Transverse colon (tissue), 4 donors: ENCODE data around the gene ERG. TPM values are rescaled to one million over a fixed set of nuclear protein-coding genes. Genes with fewer than 3 reads are reported as not detected.

ENCODE experiments used
- DNase-seq: peaks from one replicate; pipeline ENCODE4 v3.0.0-alpha.2; 2019
- H3K27ac ChIP-seq, 4 donors: fragments of 200-600 bp; sonication (generic); 2 replicates each; pipeline ENCODE4 v1.5.1; 2016 to 2018; ENCODE audit warnings: inconsistent platforms in 4 of 4
- H3K27me3 ChIP-seq: fragments of 200-600 bp; sonication (generic); 2 replicates; pipeline ENCODE4 v1.5.1; 2017; ENCODE audit warnings: inconsistent platforms
- H3K36me3 ChIP-seq, 4 donors: fragments of 200-600 bp; sonication (generic); 2 replicates each; pipeline ENCODE4 v1.5.1; 2017 to 2019; ENCODE audit warnings: inconsistent platforms in 4 of 4
- H3K4me1 ChIP-seq, 4 donors: fragments of 200-600 bp; sonication (generic); 2 replicates each; pipeline ENCODE4 v1.5.1; 2017 to 2020; ENCODE audit warnings: inconsistent platforms in 4 of 4
- H3K4me3 ChIP-seq, 4 donors: fragments of 200-600 bp; sonication (generic); 1 replicate in 1 of 4; 2 replicates in 3 of 4; pipeline versions ENCODE4 v1.5.1 to v1.6.1; 2017 to 2019; ENCODE audit warnings: inconsistent platforms in 4 of 4
- H3K9me3 ChIP-seq, 2 donors: fragments of 200-600 bp; sonication (generic); 2 replicates each; pipeline ENCODE4 v1.5.1; 2017 to 2019; ENCODE audit warnings: inconsistent platforms in 2 of 2
- CTCF ChIP-seq, 5 experiments: fragments of 200-600 bp in 3 of 5; fragments of 450-650 bp in 2 of 5; sonication (generic) in 3 of 5; IDR thresholded peaks; 1 replicate in 2 of 5; 2 replicates in 3 of 5; pipeline ENCODE4 v1.5.1; 2016 to 2017; ENCODE audit warnings: antibody characterized with exemption in 5 of 5, inconsistent platforms in 3 of 5, mild to moderate bottlenecking in 2 of 5, moderate library complexity in 1 of 5
- EP300 ChIP-seq: sonication (generic); formaldehyde crosslinking; IDR thresholded peaks from one replicate; pipeline ENCODE4 v1.6.1; 2017; ENCODE audit warnings: antibody characterized with exemption, low read depth
- POLR2A ChIP-seq: fragments of 450-650 bp; IDR thresholded peaks from one replicate; pipeline ENCODE4 v1.6.1; 2016; ENCODE audit warnings: antibody characterized with exemption, mild to moderate bottlenecking, moderate library complexity
- POLR2AphosphoS5 ChIP-seq, 3 donors: sonication (generic); formaldehyde crosslinking; IDR thresholded peaks; one replicate each; pipeline ENCODE4 v1.6.1; 2016; ENCODE audit warnings: antibody characterized with exemption in 3 of 3
- WGBS, 2 donors: methylation state at CpG; one replicate each; pipeline ENCODE4 v1.1.5; 2018; ENCODE audit warnings: low coverage in 1 of 2; 5-methylcytosine and 5-hydroxymethylcytosine counted together
- in situ Hi-C, 4 donors: fragments of 200-750 bp; cut with MboI; loops; one replicate each; pipeline versions ENCODE4 v1.15.0 to v1.15.1; 2017; ENCODE audit warnings: low sequenced_read_pairs in 3 of 4, low pct_ligation_motif_present in 1 of 4, low pct_unique_long_range_greater_than_20kb in 1 of 4
- intact Hi-C: fragments of 100-400 bp; cut with DNase I; formaldehyde crosslinking; loops from one replicate; pipeline ENCODE4 v1.15.1; 2023; ENCODE audit warnings: low total_unique reads
- total RNA-seq, 4 donors: library from RNA; depleted of rRNA; stranded (reverse); fragments of >200 nt; gene quantifications; one replicate each; pipeline ENCODE4 v1.1.0, GENCODE V29; 2016

ERG gene
- total RNA-seq, 4 donors from 2014 or later, result 1.5 to 8.6 (median 3.7) TPM

- no peaks in the 10 kb centered on the region for H3K4me1 ChIP-seq
- no peak overlapping the region for H3K4me3 ChIP-seq
- intact Hi-C loops (no loop called here), in situ Hi-C loops (no loop called here)
- H3K36me3 ChIP-seq, result no peaks in the 10 kb centered on the region
- 73 to 83% methylated on average over 1 to 2 of the region's 2 CpGs for WGBS, 2 donors
- no peaks in the 10 kb centered on the region for H3K27me3 ChIP-seq
- no peak for DNase-seq
- no peaks in the 10 kb centered on the region for H3K9me3 ChIP-seq
- no peak overlapping the region for H3K27ac ChIP-seq
- TF ChIP-seq POLR2AphosphoS5 (IDR thresholded peaks at IDR 0.05) (no peak), POLR2A (no peak), EP300 (no peak), CTCF (IDR thresholded peaks at IDR 0.05) (no peak)
These were observed 109.0 kb downstream of the ERG start for GRCh38 chr21:38389354-38389676.

GRCh38 chr21:38388647-38389353 lies 109.5 kb downstream of the ERG start:
- in situ Hi-C loops (no loop called here), intact Hi-C loops (no loop called here)
- Histone ChIP-seq H3K9me3 (no peaks in the 10 kb centered on the region), H3K27ac (no peak overlapping the region), H3K4me3 (no peak overlapping the region), H3K36me3 (no peaks in the 10 kb centered on the region), H3K27me3 (no peaks in the 10 kb centered on the region), H3K4me1 (no peaks in the 10 kb centered on the region)
- TF ChIP-seq POLR2A, result no peak
- 63 to 68% methylated on average over 5 of the region's 5 CpGs for WGBS, 2 donors
- DNase-seq, result no peak

GRCh38 chr21:38388203-38388602 lies 110.1 kb downstream of the ERG start:
- no peaks in the 10 kb centered on the region for H3K4me1 ChIP-seq
- H3K36me3 ChIP-seq, result no peaks in the 10 kb centered on the region
- no peak overlapping the region for H3K4me3 ChIP-seq
- 80 to 88% methylated on average over 1 of the region's 1 CpG for WGBS, 2 donors
- in situ Hi-C loops (no loop called here), intact Hi-C loops (no loop called here)
- TF ChIP-seq EP300 (no peak), CTCF (IDR thresholded peaks at IDR 0.05) (no peak), POLR2A (no peak), POLR2AphosphoS5 (IDR thresholded peaks at IDR 0.05) (no peak)
- no peaks in the 10 kb centered on the region for H3K9me3 ChIP-seq
- no peaks in the 10 kb centered on the region for H3K27me3 ChIP-seq
- H3K27ac ChIP-seq, result no peak overlapping the region
- DNase-seq, result no peak

- WGBS, 2 donors, result 45 to 49% methylated on average over 3 to 4 of the region's 4 CpGs
- TF ChIP-seq POLR2AphosphoS5 (IDR thresholded peaks at IDR 0.05) (no peak), CTCF (IDR thresholded peaks at IDR 0.05) (no peak), EP300 (no peak), POLR2A (no peak)
- H3K27ac ChIP-seq, result no peak overlapping the region
These were observed 111.3 kb downstream of the ERG start for GRCh38 chr21:38386967-38387366.

More at GRCh38 chr21:38386967-38387366, 111.3 kb downstream of the ERG start:
- Histone ChIP-seq H3K4me1 (no peaks in the 10 kb centered on the region), H3K9me3 (no peaks in the 10 kb centered on the region), H3K36me3 (no peaks in the 10 kb centered on the region), H3K27me3 (no peaks in the 10 kb centered on the region), H3K4me3 (no peak overlapping the region)
- in situ Hi-C loops (no loop called here), intact Hi-C loops (no loop called here)
- no peak for DNase-seq
